Measurements from ENCODE around the gene CHM.

The CHM gene

DNA sequence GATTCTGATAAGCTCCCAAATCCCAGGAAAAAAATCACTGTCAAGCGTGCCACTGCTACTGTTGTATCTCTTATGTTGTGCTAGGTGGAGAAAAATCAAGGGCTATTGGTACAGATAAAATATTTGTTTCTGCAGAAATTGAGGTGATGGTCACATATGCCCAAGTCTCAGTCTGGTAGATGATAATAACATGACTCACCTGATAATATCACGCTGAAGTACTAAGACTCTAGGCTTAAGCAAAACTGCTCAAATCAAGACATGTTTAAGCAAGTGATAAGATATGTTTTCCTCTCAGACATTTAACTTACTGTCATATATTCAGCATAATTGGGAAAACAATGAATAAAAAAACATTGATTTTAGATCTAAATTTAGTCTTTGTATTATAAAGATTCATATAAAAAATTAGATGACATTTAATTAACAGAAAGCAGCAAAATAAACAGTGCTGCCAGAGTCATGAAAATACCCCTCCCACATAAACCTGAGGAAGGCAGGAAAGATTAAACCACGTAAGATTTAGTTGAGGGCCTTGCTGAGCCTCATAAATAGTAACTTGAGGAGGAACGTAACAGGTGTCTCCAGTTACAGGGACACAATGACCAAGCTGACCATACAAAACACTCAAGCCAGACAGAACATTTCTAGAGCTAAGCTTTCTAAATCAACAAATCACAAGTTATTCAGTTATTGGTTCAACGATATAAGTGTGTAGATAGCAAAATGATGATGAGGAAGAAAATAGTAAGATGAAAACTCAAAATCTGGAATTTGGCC, 143.5 kb downstream of the CHM start:
- DNase-seq, result no peak

DNA sequence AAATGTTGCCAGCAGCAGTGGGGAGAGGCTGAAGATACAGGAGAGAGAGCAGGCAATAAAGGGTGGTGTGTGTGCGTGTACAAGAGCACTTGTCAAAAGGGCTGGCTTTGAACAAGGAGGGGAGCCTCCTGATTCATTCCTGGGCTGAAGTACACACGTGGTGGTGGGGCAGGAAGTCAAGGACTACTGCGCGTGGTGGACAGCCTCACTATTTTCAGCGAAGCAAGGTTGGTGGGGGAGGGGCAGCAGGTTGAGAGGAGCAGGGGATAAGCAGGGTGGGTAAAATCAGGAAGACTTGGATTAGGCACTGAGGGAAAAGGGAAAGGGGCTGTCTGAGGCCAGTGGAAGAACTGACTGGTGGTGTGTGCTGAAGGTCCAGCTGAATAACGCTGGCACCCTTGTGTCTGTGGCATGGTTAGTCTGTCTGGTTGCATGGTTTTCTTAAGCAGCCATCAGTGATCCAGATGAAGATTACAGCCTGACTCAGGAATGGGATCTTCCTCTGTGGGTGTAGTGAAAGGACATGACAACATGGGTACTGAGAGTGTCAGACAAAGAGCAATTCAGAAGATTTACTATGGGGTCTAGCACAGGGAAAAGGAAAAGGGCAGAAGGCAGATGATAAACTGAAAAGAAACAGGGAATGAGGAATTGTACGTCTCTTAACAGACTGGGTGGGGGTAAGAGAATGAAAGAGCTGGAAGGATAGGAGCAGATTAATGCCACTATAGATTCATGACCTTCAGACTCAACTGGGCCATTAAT, 149.8 kb downstream of the CHM start:
- DNase-seq, result no peak

DNA sequence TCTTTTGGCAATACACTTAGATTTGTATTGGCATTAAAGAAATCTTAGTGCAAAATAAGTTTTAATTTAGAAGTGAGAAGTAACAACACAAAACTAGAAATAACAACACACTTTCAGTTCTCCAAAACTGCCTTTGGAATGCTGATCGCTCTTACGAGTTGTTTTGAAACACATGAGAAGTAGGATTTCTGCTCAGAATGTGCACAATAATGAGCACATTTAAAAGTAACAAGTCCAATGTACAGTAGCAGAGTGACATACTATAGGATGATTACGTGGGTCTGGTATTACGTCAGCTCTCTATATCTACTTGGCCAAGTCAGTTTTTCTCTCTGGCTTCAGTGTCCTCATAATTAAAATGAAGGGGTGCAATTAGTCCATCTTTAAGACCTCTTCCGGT, 164.8 kb downstream of the CHM start:
- DNase-seq, result no peak

- no peak for DNase-seq
These were observed 176.8 kb downstream of the CHM start for GRCh38 chrX:85870585-85870984.

GRCh38 chrX:85865324-85865723, 182.0 kb downstream of the CHM start:
- DNase-seq, result no peak

DNA sequence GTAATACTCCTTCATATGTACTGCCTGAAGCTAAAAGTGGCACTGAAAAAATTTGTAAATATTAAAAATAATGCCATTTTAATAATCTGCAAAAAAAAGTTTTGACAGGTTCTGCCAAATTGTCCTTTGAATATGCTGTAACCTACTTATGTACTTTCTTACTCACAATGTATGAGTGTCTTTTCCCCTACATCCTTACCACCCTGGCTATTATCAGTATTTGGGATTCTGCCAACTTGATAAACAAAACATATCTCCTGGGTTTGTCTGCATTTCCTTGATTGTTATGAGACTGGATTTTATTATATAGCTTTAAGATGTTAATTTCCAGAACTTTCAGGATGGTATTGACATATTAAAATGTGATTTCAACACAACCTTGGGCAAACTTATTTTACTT, 187.9 kb downstream of the CHM start:
- no peak for DNase-seq

GRCh38 chrX:85851418-85851817, 195.9 kb downstream of the CHM start:
- DNase-seq, result no peak

GRCh38 chrX:85836868-85837267, 210.5 kb downstream of the CHM start:
- DNase-seq, result no peak

DNA sequence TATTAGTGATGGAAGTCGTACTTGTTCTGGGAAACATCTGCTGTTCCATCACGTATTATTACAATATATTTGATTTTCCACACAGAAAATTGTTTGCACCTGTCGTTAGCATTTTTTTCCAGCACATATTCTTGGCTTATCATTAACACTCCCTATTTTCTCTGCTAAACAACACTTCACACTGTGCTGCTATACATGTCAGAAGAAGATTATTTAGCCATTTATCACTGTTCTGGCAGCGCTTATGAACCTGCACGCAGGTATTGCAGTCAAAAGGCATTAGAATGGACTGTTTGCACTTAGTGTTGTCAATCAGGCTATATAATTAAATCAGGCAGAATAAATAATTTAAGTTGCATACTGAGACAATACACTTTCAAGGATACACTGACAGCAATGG, 218.6 kb downstream of the CHM start:
- no peak for DNase-seq

DNA sequence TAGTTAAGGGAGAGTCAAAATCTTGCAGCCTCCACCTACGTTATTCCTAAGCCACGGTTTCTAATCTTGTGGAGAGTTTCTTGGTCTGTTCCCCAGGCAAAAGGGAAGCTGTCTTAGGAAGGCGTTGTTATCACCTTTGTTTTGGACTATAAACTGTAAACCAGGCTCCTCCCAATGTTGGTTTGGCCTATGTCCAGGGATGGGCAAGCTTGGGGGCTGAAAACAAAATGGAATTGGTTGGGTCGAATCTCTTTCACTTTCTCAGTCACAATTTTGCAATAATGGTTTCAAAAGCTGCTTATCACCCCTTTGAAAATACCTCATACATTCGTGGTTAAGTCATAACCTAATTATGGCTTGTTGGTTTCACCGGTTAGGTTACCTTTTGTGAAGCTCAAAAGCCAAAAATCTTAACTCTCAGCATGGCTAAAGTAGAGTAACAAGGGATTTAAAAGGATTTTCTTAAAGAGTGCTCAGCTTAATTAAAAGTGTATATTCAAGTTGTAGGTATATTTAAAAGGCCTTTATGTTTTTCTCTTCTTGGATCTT, 232.1 kb downstream of the CHM start:
- no peak for DNase-seq

Data from cerebellar nuclear complex (tissue), 1 donor.